Testis (tissue), 2 donors: ENCODE data around the gene IGBP1.

ENCODE experiments used
- CTCF ChIP-seq, 3 experiments: fragments of 450-650 bp in 2 of 3; fragments of 200-600 bp in 1 of 3; sonication (generic) in 1 of 3; IDR thresholded peaks; one replicate each; pipeline ENCODE4 v1.5.1; 2016 to 2019; ENCODE audit warnings: antibody characterized with exemption in 3 of 3, mild to moderate bottlenecking in 2 of 3, moderate library complexity in 1 of 3
- POLR2A ChIP-seq: fragments of 450-650 bp; IDR thresholded peaks from one replicate; pipeline ENCODE4 v1.6.1; 2017; ENCODE audit warnings: antibody characterized with exemption, mild to moderate bottlenecking, moderate library complexity

GRCh38 chrX:70139736-70140135, 6.5 kb downstream of the IGBP1 start:
- TF ChIP-seq CTCF (IDR thresholded peaks at IDR 0.05) = no peak
- no peak for TF ChIP-seq POLR2A
